ENCODE measurements around the gene ADAMTS8.

The ADAMTS8 gene

GRCh38 chr11:130428316-130429119 lies at the start of gene ADAMTS8:
Gene ADAMTS8, minus strand, starts transcription at chr11:130428609. Its CDS starts 323 bp downstream, at chr11:130428286.
- DNase-seq: peak in 10 of 56 donors; percentile 16 to 58 (median 32)

GRCh38 chr11:130477586-130478203 lies 49.3 kb upstream of the ADAMTS8 start:
- DNase-seq: no peak

- DNase-seq: no peak
Observed at GRCh38 chr11:130476922-130477491, 48.6 kb upstream of the ADAMTS8 start.

- peak in 15 of 56 donors; percentile 7 to 61 (median 28) for DNase-seq
Observed at GRCh38 chr11:130476200-130476921, 48.0 kb upstream of the ADAMTS8 start.

GRCh38 chr11:130475426-130476053 lies 47.1 kb upstream of the ADAMTS8 start:
- DNase-seq: no peak

- no peak for DNase-seq
Observed at GRCh38 chr11:130474637-130475400, 46.4 kb upstream of the ADAMTS8 start.

- DNase-seq: no peak
Observed at GRCh38 chr11:130473795-130474377, 45.5 kb upstream of the ADAMTS8 start.

- no peak for DNase-seq
Observed at GRCh38 chr11:130473056-130473794, 44.8 kb upstream of the ADAMTS8 start.

GRCh38 chr11:130472434-130472961 lies 44.1 kb upstream of the ADAMTS8 start:
- DNase-seq: no peak

GRCh38 chr11:130471731-130472433 lies 43.5 kb upstream of the ADAMTS8 start:
- no peak for DNase-seq

- no peak for DNase-seq
Observed at GRCh38 chr11:130470832-130471706, 42.7 kb upstream of the ADAMTS8 start.

GRCh38 chr11:130469181-130469580 lies 40.8 kb upstream of the ADAMTS8 start:
- DNase-seq: no peak

GRCh38 chr11:130467116-130467900 lies 38.9 kb upstream of the ADAMTS8 start:
- DNase-seq: no peak

GRCh38 chr11:130465263-130465662 lies 36.9 kb upstream of the ADAMTS8 start:
- no peak for DNase-seq

GRCh38 chr11:130464291-130464812 lies 35.9 kb upstream of the ADAMTS8 start:
- DNase-seq: no peak

- DNase-seq: no peak
Observed at GRCh38 chr11:130462931-130463330, 34.5 kb upstream of the ADAMTS8 start.
